MM.1S (cell line): ENCODE measurements around the gene NUP210.

ENCODE experiments used
- DNase-seq: peaks from one replicate; pipeline ENCODE4 v3.0.0-alpha.2; 2015
- H2AFZ ChIP-seq: fragments of 300-600 bp; sonication (generic); 2 replicates; pipeline ENCODE4 v1.6.0; 2016; ENCODE audit warnings: antibody characterized with exemption, low read length
- H3F3A ChIP-seq: fragments of 300-600 bp; sonication (generic); 2 replicates; pipeline ENCODE4 v1.6.1; 2016; ENCODE audit warnings: mild to moderate bottlenecking, antibody characterized with exemption, low read length, moderate library complexity, mixed read lengths; ENCODE audit not compliant: insufficient read depth
- H3K27ac ChIP-seq: fragments of 300-600 bp; sonication (generic); 2 replicates; pipeline ENCODE4 v1.5.1; 2016; ENCODE audit warnings: mild to moderate bottlenecking, low read length
- H3K27me3 ChIP-seq: fragments of 300-600 bp; sonication (generic); replicated peaks from 2 replicates; pipeline ENCODE4 v1.6.0; 2016; ENCODE audit warnings: low read length; ENCODE audit not compliant: insufficient read depth
- H3K36me3 ChIP-seq: fragments of 300-600 bp; sonication (generic); replicated peaks from 2 replicates; pipeline ENCODE4 v1.6.1; 2016; ENCODE audit warnings: mild to moderate bottlenecking, low read length, mixed read lengths; ENCODE audit not compliant: insufficient read depth
- H3K4me1 ChIP-seq: fragments of 300-600 bp; sonication (generic); 2 replicates; pipeline ENCODE4 v1.6.1; 2016; ENCODE audit warnings: low read length, mixed read lengths
- H3K4me2 ChIP-seq: fragments of 300-600 bp; sonication (generic); 2 replicates; pipeline ENCODE4 v1.6.0; 2016; ENCODE audit warnings: low read depth, low read length
- H3K4me3 ChIP-seq: fragments of 300-600 bp; sonication (generic); 2 replicates; pipeline ENCODE4 v1.5.1; 2016; ENCODE audit warnings: low read length, mixed read lengths
- H3K79me2 ChIP-seq: fragments of 300-600 bp; sonication (generic); 2 replicates; pipeline ENCODE4 v1.6.1; 2016; ENCODE audit warnings: mixed run types, low read length, mixed read lengths
- H3K9ac ChIP-seq: fragments of 300-600 bp; sonication (generic); 2 replicates; pipeline ENCODE4 v1.6.1; 2016; ENCODE audit warnings: low read length, mixed read lengths
- H3K9me2 ChIP-seq: fragments of 300-600 bp; sonication (generic); replicated peaks from 2 replicates; pipeline ENCODE4 v1.6.1; 2016; ENCODE audit warnings: mild to moderate bottlenecking, low read length, mixed read lengths; ENCODE audit not compliant: insufficient read depth
- H3K9me3 ChIP-seq: fragments of 300-600 bp; sonication (generic); replicated peaks from 2 replicates; pipeline ENCODE4 v1.6.1; 2016; ENCODE audit warnings: mild to moderate bottlenecking, low read length, mixed read lengths; ENCODE audit not compliant: insufficient read depth
- H4K20me1 ChIP-seq: fragments of 300-600 bp; sonication (generic); 2 replicates; pipeline ENCODE4 v1.6.1; 2016; ENCODE audit warnings: mild to moderate bottlenecking, low read length, moderate library complexity, mixed read lengths; ENCODE audit not compliant: insufficient read depth
- EZH2 ChIP-seq: fragments of 300-600 bp; sonication (generic); optimal IDR thresholded peaks from 2 replicates; pipeline ENCODE3; 2017; ENCODE audit warnings: low read depth, mild to moderate bottlenecking, antibody characterized with exemption, low read length, mixed read lengths
- EZH2phosphoT487 ChIP-seq: fragments of 300-600 bp; sonication (generic); IDR thresholded peaks from 2 replicates; pipeline ENCODE4 v1.6.1; 2018; ENCODE audit warnings: antibody characterized with exemption, low read length
- TF ChIP-seq, protein P1 (sequence below): fragments of 300-600 bp; sonication (generic); IDR thresholded peaks from 2 replicates; pipeline ENCODE4 v1.5.1; 2016; ENCODE audit warnings: antibody characterized with exemption, low read length, mixed read lengths

The NUP210 gene

GRCh38 chr3:13362551-13362950 lies 57.6 kb downstream of the NUP210 start:
- Histone ChIP-seq H3F3A (no peaks in the 10 kb centered on the region), H3K9me3 (no peaks in the 10 kb centered on the region), H4K20me1 (no peaks in the 10 kb centered on the region), H3K4me3 (no peak overlapping the region), H3K36me3 (peaks cover 16% of the 10 kb centered on the region), H3K9ac (no peak overlapping the region), H3K27me3 (no peaks in the 10 kb centered on the region), H3K9me2 (no peaks in the 10 kb centered on the region), H3K4me2 (no peak overlapping the region), H2AFZ (no peak overlapping the region), H3K79me2 (peaks cover 11% of the 10 kb centered on the region; the same call in 1 of the 2 replicates), H3K27ac (no peak overlapping the region), H3K4me1 (no peaks in the 10 kb centered on the region)
- no peak for DNase-seq
- TF ChIP-seq EZH2: no peak
- no peak for TF ChIP-seq EZH2phosphoT487
- TF ChIP-seq, protein P1, sequence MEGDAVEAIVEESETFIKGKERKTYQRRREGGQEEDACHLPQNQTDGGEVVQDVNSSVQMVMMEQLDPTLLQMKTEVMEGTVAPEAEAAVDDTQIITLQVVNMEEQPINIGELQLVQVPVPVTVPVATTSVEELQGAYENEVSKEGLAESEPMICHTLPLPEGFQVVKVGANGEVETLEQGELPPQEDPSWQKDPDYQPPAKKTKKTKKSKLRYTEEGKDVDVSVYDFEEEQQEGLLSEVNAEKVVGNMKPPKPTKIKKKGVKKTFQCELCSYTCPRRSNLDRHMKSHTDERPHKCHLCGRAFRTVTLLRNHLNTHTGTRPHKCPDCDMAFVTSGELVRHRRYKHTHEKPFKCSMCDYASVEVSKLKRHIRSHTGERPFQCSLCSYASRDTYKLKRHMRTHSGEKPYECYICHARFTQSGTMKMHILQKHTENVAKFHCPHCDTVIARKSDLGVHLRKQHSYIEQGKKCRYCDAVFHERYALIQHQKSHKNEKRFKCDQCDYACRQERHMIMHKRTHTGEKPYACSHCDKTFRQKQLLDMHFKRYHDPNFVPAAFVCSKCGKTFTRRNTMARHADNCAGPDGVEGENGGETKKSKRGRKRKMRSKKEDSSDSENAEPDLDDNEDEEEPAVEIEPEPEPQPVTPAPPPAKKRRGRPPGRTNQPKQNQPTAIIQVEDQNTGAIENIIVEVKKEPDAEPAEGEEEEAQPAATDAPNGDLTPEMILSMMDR: no peak

- Histone ChIP-seq H3K79me2 (peaks cover 11% of the 10 kb centered on the region; the same call in 1 of the 2 replicates), H3K36me3 (peaks cover 16% of the 10 kb centered on the region), H3F3A (no peaks in the 10 kb centered on the region), H3K4me3 (no peak overlapping the region), H3K27me3 (no peaks in the 10 kb centered on the region), H3K4me1 (no peaks in the 10 kb centered on the region), H3K9me3 (no peaks in the 10 kb centered on the region), H3K27ac (no peak overlapping the region), H3K9ac (no peak overlapping the region), H3K4me2 (no peak overlapping the region), H3K9me2 (no peaks in the 10 kb centered on the region), H2AFZ (no peak overlapping the region), H4K20me1 (no peaks in the 10 kb centered on the region)
- no peak for TF ChIP-seq EZH2
- no peak for TF ChIP-seq EZH2phosphoT487
- TF ChIP-seq, protein P1: no peak
- no peak for DNase-seq
Observed at GRCh38 chr3:13359916-13360315, 60.2 kb downstream of the NUP210 start.

DNA sequence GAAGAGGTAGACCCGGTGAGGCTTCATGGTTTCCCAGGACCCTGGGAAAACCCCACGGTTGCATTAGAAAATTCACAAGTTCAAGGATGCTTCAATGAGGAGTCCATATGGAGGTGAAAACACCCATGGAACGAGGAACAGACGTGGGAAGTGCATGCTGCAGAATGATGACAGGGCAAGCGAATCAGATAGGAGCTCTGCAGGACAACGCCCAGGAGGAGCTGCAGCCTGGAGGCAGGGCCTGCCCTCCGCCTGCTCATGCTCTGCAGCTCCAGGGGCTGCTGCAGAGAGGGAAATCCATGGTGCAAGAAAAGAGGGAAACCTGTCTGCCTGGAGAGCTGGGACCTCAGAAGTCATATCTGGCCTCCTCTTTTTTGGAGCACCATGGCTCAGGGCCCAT lies 61.5 kb downstream of the NUP210 start:
- Histone ChIP-seq H3K9me3 (no peaks in the 10 kb centered on the region), H2AFZ (no peak overlapping the region), H3K27me3 (no peaks in the 10 kb centered on the region), H3K9me2 (no peaks in the 10 kb centered on the region), H3K36me3 (peaks cover 11% of the 10 kb centered on the region), H3F3A (no peaks in the 10 kb centered on the region), H4K20me1 (no peaks in the 10 kb centered on the region), H3K79me2 (peaks cover 14% of the 10 kb centered on the region; the same call in 1 of the 2 replicates), H3K27ac (no peak overlapping the region), H3K9ac (no peak overlapping the region), H3K4me2 (no peak overlapping the region), H3K4me1 (no peaks in the 10 kb centered on the region), H3K4me3 (no peak overlapping the region)
- TF ChIP-seq, protein P1: no peak
- TF ChIP-seq EZH2: no peak
- no peak for TF ChIP-seq EZH2phosphoT487
- DNase-seq: no peak
